Gastrocnemius medialis (tissue), 4 donors: ENCODE measurements around the gene SAA2.

Experiments
- POLR2A ChIP-seq, 2 donors: fragments of 450-650 bp; IDR thresholded peaks; one replicate each; pipeline ENCODE4 v1.6.1; 2017; ENCODE audit warnings: antibody characterized with exemption in 2 of 2, mild to moderate bottlenecking in 2 of 2, moderate library complexity in 2 of 2
- TF ChIP-seq, protein P1 (sequence below), 5 experiments: fragments of 450-650 bp in 3 of 5; fragments of 200-600 bp in 2 of 5; sonication (generic) in 2 of 5; IDR thresholded peaks in 4 of 5; conservative IDR thresholded peaks in 1 of 5; 1 replicate in 4 of 5; 2 replicates in 1 of 5; pipeline ENCODE4 v1.5.1; 2016 to 2019; ENCODE audit warnings: antibody characterized with exemption in 5 of 5, mild to moderate bottlenecking in 3 of 5, moderate library complexity in 3 of 5

DNA sequence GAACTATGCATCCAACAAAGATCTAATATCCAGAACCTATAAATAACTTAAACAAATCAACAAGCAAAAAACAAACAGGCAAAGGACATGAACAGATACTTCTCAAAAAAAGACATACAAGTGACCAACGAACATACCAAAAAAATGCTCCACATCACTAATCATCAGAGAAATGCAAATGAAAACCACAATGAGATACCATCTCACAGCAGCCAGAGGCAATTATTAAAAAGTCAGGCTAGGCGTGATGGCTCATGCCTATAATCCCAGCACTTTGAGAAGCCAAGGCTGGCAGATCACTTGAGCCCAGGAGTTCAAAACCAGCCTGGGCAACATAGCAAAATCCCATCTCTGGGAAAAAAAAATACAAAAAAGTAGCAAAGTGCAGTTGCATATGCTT lies 22.6 kb downstream of the SAA2 start:
- TF ChIP-seq POLR2A (IDR thresholded peaks at IDR 0.05) = no peak
- TF ChIP-seq, protein P1, sequence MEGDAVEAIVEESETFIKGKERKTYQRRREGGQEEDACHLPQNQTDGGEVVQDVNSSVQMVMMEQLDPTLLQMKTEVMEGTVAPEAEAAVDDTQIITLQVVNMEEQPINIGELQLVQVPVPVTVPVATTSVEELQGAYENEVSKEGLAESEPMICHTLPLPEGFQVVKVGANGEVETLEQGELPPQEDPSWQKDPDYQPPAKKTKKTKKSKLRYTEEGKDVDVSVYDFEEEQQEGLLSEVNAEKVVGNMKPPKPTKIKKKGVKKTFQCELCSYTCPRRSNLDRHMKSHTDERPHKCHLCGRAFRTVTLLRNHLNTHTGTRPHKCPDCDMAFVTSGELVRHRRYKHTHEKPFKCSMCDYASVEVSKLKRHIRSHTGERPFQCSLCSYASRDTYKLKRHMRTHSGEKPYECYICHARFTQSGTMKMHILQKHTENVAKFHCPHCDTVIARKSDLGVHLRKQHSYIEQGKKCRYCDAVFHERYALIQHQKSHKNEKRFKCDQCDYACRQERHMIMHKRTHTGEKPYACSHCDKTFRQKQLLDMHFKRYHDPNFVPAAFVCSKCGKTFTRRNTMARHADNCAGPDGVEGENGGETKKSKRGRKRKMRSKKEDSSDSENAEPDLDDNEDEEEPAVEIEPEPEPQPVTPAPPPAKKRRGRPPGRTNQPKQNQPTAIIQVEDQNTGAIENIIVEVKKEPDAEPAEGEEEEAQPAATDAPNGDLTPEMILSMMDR (IDR thresholded peaks at IDR 0.05 in 4 of 5, conservative IDR thresholded peaks at IDR 0.05 in 1 of 5) = no peak
